MM.1S (cell line): ENCODE measurements around the gene FAM117A.
"Not testable (repeated sequence)": the region's sequence is repeated elsewhere in the genome, so short reads cannot be mapped to it uniquely, and the experiment has no call there.

Source experiments
- EZH2 ChIP-seq: fragments of 300-600 bp; sonication (generic); optimal IDR thresholded peaks from 2 replicates; pipeline ENCODE3; 2017; ENCODE audit warnings: low read depth, mild to moderate bottlenecking, antibody characterized with exemption, low read length, mixed read lengths
- TF ChIP-seq, protein P1 (sequence below): fragments of 300-600 bp; sonication (generic); IDR thresholded peaks from 2 replicates; pipeline ENCODE4 v1.5.1; 2016; ENCODE audit warnings: antibody characterized with exemption, low read length, mixed read lengths

DNA sequence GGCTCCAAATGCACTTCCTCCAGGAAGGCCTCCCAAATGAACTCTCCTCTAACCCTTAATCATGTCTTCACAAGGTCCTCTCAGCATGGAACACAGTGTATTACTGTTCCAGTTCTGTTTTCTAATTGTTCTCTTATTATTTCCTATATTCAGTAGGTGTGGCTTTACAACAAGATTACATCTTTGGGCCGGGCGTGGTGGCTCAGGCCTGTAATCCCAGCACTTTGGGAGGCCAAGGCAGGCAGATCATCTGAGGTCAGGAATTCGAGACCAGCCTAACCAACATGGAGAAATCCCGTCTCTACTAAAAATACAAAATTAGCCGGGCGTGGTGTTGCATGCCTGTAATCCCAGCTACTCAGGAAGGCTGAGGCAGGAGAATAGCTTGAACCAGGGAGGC is 90.3 kb downstream of the FAM117A start:
- TF ChIP-seq, protein P1, sequence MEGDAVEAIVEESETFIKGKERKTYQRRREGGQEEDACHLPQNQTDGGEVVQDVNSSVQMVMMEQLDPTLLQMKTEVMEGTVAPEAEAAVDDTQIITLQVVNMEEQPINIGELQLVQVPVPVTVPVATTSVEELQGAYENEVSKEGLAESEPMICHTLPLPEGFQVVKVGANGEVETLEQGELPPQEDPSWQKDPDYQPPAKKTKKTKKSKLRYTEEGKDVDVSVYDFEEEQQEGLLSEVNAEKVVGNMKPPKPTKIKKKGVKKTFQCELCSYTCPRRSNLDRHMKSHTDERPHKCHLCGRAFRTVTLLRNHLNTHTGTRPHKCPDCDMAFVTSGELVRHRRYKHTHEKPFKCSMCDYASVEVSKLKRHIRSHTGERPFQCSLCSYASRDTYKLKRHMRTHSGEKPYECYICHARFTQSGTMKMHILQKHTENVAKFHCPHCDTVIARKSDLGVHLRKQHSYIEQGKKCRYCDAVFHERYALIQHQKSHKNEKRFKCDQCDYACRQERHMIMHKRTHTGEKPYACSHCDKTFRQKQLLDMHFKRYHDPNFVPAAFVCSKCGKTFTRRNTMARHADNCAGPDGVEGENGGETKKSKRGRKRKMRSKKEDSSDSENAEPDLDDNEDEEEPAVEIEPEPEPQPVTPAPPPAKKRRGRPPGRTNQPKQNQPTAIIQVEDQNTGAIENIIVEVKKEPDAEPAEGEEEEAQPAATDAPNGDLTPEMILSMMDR = not testable (repeated sequence)
- TF ChIP-seq EZH2 = not testable (repeated sequence)
